ENCODE data around the gene HLA-B.

- TF ChIP-seq POLR2AphosphoS5 (IDR thresholded peaks at IDR 0.05; ENCODE audit: low read depth, low read length) = no peak
- peak; percentile 38 for TF ChIP-seq POLR2A (IDR thresholded peaks at IDR 0.05; ENCODE audit: low read depth, low read length)
- no peak for TF ChIP-seq POU2F2 (IDR thresholded peaks at IDR 0.05; ENCODE audit: low read depth, low read length)
- TF ChIP-seq SPI1 (IDR thresholded peaks at IDR 0.05; ENCODE audit: low read depth, low read length) = no peak
Observed at GRCh38 chr6:31355583-31355948, 1.4 kb downstream of the HLA-B start.
